Stimulated activated naive CD8-positive, alpha-beta T cell treated with anti-CD3 and anti-CD28 coated beads, Interleukin-15, Interleukin-2, amounts not matched to agents 100 U/mL and 50 U/mL, for 24 hours (primary cell): ENCODE results near the gene RNF222.
A peak's percentile ranks its signal among the peaks of the same experiment; 100 is the strongest.

Experiments
- ATAC-seq: fragments of 150-1000 bp; cut with Tn5 transposase; one replicate; pipeline ENCODE4 v1.10.0; 2021
- DNase-seq: peaks from one replicate; pipeline ENCODE4 v3.0.0; 2021

Gene RNF222

GRCh38 chr17:8397636-8398035 is at the start of gene RNF222:
TSS of gene RNF222 (minus strand) at chr17:8397827. CDS start at chr17:8393461, 4,366 bp downstream.
- ATAC-seq = no peak
- DNase-seq = no peak

- DNase-seq (no peak), ATAC-seq (no peak)
Measured at GRCh38 chr17:8445536-8445935, 47.9 kb upstream of the RNF222 start.

- ATAC-seq = no peak
- DNase-seq = no peak
Measured at GRCh38 chr17:8444494-8444893, 46.9 kb upstream of the RNF222 start.

GRCh38 chr17:8443756-8444155 is 46.1 kb upstream of the RNF222 start:
- DNase-seq (no peak), ATAC-seq (no peak)

- DNase-seq = no peak
Measured at GRCh38 chr17:8442310-8442709, 44.7 kb upstream of the RNF222 start.

GRCh38 chr17:8441690-8442089 is 44.1 kb upstream of the RNF222 start:
- ATAC-seq = no peak
- no peak for DNase-seq

More at GRCh38 chr17:8442310-8442709, 44.7 kb upstream of the RNF222 start:
- ATAC-seq = no peak

GRCh38 chr17:8439681-8440080 is 42.1 kb upstream of the RNF222 start:
- ATAC-seq = no peak
- no peak for DNase-seq

GRCh38 chr17:8438441-8438840 is 40.8 kb upstream of the RNF222 start:
- DNase-seq = no peak
- ATAC-seq = no peak

- no peak for DNase-seq
- no peak for ATAC-seq
Measured at GRCh38 chr17:8436844-8437171, 39.2 kb upstream of the RNF222 start.

GRCh38 chr17:8436169-8436843 is 38.7 kb upstream of the RNF222 start:
- peak; percentile 68 for ATAC-seq
- DNase-seq = peak; percentile 74

GRCh38 chr17:8435245-8436168 is 37.9 kb upstream of the RNF222 start, which contains the start of gene NDEL1:
TSS of gene NDEL1 (plus strand) at chr17:8435884. CDS start at chr17:8444272, 8,388 bp downstream.
- DNase-seq (peak; percentile 100), ATAC-seq (peak; percentile 99)

- no peak for ATAC-seq
Measured at GRCh38 chr17:8430966-8431365, 33.3 kb upstream of the RNF222 start.

GRCh38 chr17:8426802-8427201 is 29.2 kb upstream of the RNF222 start:
- DNase-seq (no peak), ATAC-seq (no peak)

More at GRCh38 chr17:8430966-8431365, 33.3 kb upstream of the RNF222 start:
- no peak for DNase-seq

- ATAC-seq = no peak
- DNase-seq = no peak
Measured at GRCh38 chr17:8426094-8426720, 28.6 kb upstream of the RNF222 start.

GRCh38 chr17:8421571-8421970 is 23.9 kb upstream of the RNF222 start:
- ATAC-seq (no peak), DNase-seq (no peak)

GRCh38 chr17:8420041-8420934 is 22.7 kb upstream of the RNF222 start:
- no peak for ATAC-seq
- no peak for DNase-seq

- ATAC-seq (no peak), DNase-seq (no peak)
Measured at GRCh38 chr17:8419305-8419704, 21.7 kb upstream of the RNF222 start.

GRCh38 chr17:8418471-8418870 is 20.8 kb upstream of the RNF222 start:
- ATAC-seq (no peak), DNase-seq (no peak)

GRCh38 chr17:8417806-8418205 is 20.2 kb upstream of the RNF222 start:
- DNase-seq = no peak
- no peak for ATAC-seq

GRCh38 chr17:8413938-8414337 is 16.3 kb upstream of the RNF222 start:
- no peak for DNase-seq
- no peak for ATAC-seq

- no peak for DNase-seq
- no peak for ATAC-seq
Measured at GRCh38 chr17:8413328-8413727, 15.7 kb upstream of the RNF222 start.

- no peak for ATAC-seq
- DNase-seq = no peak
Measured at GRCh38 chr17:8412089-8412488, 14.5 kb upstream of the RNF222 start.
